OCI-LY3 (cell line): ENCODE measurements around the gene FXYD7.

Experiments
- EZH2phosphoT487 ChIP-seq: fragments of 200-600 bp; shearing (Covaris generic); IDR thresholded peaks from 2 replicates; pipeline ENCODE4 v1.6.1; 2018; ENCODE audit warnings: antibody characterized with exemption, mixed run types, low read depth
- TF ChIP-seq, protein P1 (sequence below): fragments of 200-600, 300-600 bp; sonication (generic); IDR thresholded peaks from 2 replicates; pipeline ENCODE4 v1.5.1; 2014; ENCODE audit warnings: antibody characterized with exemption, low read length, low read depth

DNA sequence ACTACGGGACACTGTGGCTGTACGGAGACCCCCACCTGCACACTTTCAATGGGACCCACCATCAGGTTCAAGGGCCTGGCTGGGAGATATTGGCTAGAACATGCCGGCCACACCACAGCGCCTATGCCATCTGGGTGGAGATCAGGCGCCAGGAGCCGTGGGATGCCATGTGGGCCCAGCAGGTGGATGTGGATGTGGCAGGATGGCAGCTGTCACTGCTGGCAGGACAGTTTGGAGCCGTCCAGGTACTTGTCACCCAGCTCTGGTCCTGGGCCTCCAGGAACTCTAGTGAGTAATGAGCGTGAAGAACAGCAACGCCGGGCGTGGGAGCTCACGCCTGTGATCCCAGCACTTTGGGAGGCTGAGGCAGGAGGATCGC, 43.2 kb upstream of the FXYD7 start:
- TF ChIP-seq, protein P1, sequence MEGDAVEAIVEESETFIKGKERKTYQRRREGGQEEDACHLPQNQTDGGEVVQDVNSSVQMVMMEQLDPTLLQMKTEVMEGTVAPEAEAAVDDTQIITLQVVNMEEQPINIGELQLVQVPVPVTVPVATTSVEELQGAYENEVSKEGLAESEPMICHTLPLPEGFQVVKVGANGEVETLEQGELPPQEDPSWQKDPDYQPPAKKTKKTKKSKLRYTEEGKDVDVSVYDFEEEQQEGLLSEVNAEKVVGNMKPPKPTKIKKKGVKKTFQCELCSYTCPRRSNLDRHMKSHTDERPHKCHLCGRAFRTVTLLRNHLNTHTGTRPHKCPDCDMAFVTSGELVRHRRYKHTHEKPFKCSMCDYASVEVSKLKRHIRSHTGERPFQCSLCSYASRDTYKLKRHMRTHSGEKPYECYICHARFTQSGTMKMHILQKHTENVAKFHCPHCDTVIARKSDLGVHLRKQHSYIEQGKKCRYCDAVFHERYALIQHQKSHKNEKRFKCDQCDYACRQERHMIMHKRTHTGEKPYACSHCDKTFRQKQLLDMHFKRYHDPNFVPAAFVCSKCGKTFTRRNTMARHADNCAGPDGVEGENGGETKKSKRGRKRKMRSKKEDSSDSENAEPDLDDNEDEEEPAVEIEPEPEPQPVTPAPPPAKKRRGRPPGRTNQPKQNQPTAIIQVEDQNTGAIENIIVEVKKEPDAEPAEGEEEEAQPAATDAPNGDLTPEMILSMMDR, result no peak
- TF ChIP-seq EZH2phosphoT487, result no peak
